COLO668 (cell line): Measurements from ENCODE around the gene SPATA3.
"Not testable (repeated sequence)": the region's sequence is repeated elsewhere in the genome, so short reads cannot be mapped to it uniquely, and the experiment has no call there.

Source experiments
- DNase-seq: peaks from one replicate; lab custom pipeline; 2025; ENCODE audit not compliant: unreplicated experiment; lab: John Stamatoyannopoulos, UW

SPATA3 gene

GRCh38 chr2:231018184-231018583 lies 22.3 kb downstream of the SPATA3 start:
- DNase-seq = no peak

- not testable (repeated sequence) for DNase-seq
Observed at GRCh38 chr2:231025059-231025458, 29.1 kb downstream of the SPATA3 start.

GRCh38 chr2:231028889-231029288 lies 33.0 kb downstream of the SPATA3 start:
- DNase-seq = no peak

GRCh38 chr2:231029563-231029962 lies 33.6 kb downstream of the SPATA3 start:
- DNase-seq = no peak

GRCh38 chr2:231030725-231031124 lies 34.8 kb downstream of the SPATA3 start:
- no peak for DNase-seq

- DNase-seq = peak; percentile 27
Observed at GRCh38 chr2:231032575-231033140, 36.7 kb downstream of the SPATA3 start.

- no peak for DNase-seq
Observed at GRCh38 chr2:231033147-231034132, 37.5 kb downstream of the SPATA3 start.

- DNase-seq = no peak
Observed at GRCh38 chr2:231034291-231034882, 38.5 kb downstream of the SPATA3 start.

- DNase-seq = no peak
Observed at GRCh38 chr2:231036131-231036530, 40.2 kb downstream of the SPATA3 start.

GRCh38 chr2:231036578-231037106 lies 40.7 kb downstream of the SPATA3 start:
- no peak for DNase-seq

- peak; percentile 60 for DNase-seq
Observed at GRCh38 chr2:231037202-231037730, 41.3 kb downstream of the SPATA3 start, which contains the start of gene C2orf72. TSS of gene C2orf72 (plus strand) at chr2:231037523. CDS start at chr2:231037566, 43 bp downstream.

GRCh38 chr2:231037731-231038482 lies 42.0 kb downstream of the SPATA3 start:
- peak; percentile 60 for DNase-seq

GRCh38 chr2:231038483-231039293 lies 42.8 kb downstream of the SPATA3 start:
- DNase-seq = no peak

GRCh38 chr2:231039294-231039664 lies 43.4 kb downstream of the SPATA3 start:
- DNase-seq = no peak

GRCh38 chr2:231039821-231040364 lies 44.0 kb downstream of the SPATA3 start:
- no peak for DNase-seq

- no peak for DNase-seq
Observed at GRCh38 chr2:231041061-231041689, 45.3 kb downstream of the SPATA3 start.

- no peak for DNase-seq
Observed at GRCh38 chr2:231043796-231044195, 47.9 kb downstream of the SPATA3 start.

GRCh38 chr2:231046916-231047273 lies 51.0 kb downstream of the SPATA3 start:
- DNase-seq = no peak

- DNase-seq = no peak
Observed at GRCh38 chr2:231047274-231047922, 51.5 kb downstream of the SPATA3 start.
